ENCODE measurements around the gene DNAJC1. TPM values are rescaled to one million over a fixed set of nuclear protein-coding genes. Genes with fewer than 3 reads are reported as not detected.

DNAJC1 gene
- total and polyA plus RNA-seq, 4 donors: 21.2 to 48.1 (median 32.5) TPM

- Histone ChIP-seq H3K9me3 (ENCODE audit: control insufficient read depth in 4 of 4, low read length in 3 of 4) (peaks cover 0 to 10% (median 3%) of the 10 kb centered on the region in 4 donors), H3K36me3 (ENCODE audit: control insufficient read depth in 4 of 4, insufficient read depth in 3 of 4, low read depth in 1 of 4, low read length in 3 of 4) (peaks cover 0 to 4% (median 2%) of the 10 kb centered on the region in 4 donors), H3K27ac (ENCODE audit: low read depth in 1 of 2, low read length in 2 of 2) (no peak overlapping the region), H3K4me1 (ENCODE audit: control insufficient read depth in 4 of 4, insufficient read depth in 4 of 4, low read length in 3 of 4) (no peaks in the 10 kb centered on the region), H3K27me3 (ENCODE audit: control insufficient read depth in 4 of 4, insufficient read depth in 4 of 4, low read length in 3 of 4) (no peaks in the 10 kb centered on the region), H3K4me3 (ENCODE audit: low read depth in 1 of 3, low read length in 3 of 3) (no peak overlapping the region), H3K9ac (ENCODE audit: low read depth in 1 of 2, low read length in 2 of 2) (no peak overlapping the region)
- TF ChIP-seq HNF4G (IDR thresholded peaks at IDR 0.05) (no peak), RAD21 (IDR thresholded peaks at IDR 0.05) (no peak), TAF1 (conservative IDR thresholded peaks at IDR 0.05) (no peak), MAX (IDR thresholded peaks at IDR 0.05) (no peak), EGR1 (IDR thresholded peaks at IDR 0.05; ENCODE audit: low read depth in 2 of 2) (no peak), YY1 (IDR thresholded peaks at IDR 0.05) (no peak), RXRA (IDR thresholded peaks at IDR 0.05) (no peak), HNF4A (conservative IDR thresholded peaks at IDR 0.05) (no peak), JUND (IDR thresholded peaks at IDR 0.05) (no peak), FOXA2 (IDR thresholded peaks at IDR 0.05) (no peak), NR2F2 (IDR thresholded peaks at IDR 0.05) (no peak), FOXA1 (IDR thresholded peaks at IDR 0.05) (no peak), GABPA (IDR thresholded peaks at IDR 0.05 in 1 of 2, conservative IDR thresholded peaks at IDR 0.05 in 1 of 2) (no peak), SP1 (IDR thresholded peaks at IDR 0.05) (no peak)
- TF ChIP-seq, protein P1, sequence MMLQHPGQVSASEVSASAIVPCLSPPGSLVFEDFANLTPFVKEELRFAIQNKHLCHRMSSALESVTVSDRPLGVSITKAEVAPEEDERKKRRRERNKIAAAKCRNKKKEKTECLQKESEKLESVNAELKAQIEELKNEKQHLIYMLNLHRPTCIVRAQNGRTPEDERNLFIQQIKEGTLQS (IDR thresholded peaks at IDR 0.05): no peak
- TF ChIP-seq, protein P2, sequence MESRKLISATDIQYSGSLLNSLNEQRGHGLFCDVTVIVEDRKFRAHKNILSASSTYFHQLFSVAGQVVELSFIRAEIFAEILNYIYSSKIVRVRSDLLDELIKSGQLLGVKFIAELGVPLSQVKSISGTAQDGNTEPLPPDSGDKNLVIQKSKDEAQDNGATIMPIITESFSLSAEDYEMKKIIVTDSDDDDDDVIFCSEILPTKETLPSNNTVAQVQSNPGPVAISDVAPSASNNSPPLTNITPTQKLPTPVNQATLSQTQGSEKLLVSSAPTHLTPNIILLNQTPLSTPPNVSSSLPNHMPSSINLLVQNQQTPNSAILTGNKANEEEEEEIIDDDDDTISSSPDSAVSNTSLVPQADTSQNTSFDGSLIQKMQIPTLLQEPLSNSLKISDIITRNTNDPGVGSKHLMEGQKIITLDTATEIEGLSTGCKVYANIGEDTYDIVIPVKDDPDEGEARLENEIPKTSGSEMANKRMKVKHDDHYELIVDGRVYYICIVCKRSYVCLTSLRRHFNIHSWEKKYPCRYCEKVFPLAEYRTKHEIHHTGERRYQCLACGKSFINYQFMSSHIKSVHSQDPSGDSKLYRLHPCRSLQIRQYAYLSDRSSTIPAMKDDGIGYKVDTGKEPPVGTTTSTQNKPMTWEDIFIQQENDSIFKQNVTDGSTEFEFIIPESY (IDR thresholded peaks at IDR 0.05): no peak
- TF ChIP-seq, protein P3, sequence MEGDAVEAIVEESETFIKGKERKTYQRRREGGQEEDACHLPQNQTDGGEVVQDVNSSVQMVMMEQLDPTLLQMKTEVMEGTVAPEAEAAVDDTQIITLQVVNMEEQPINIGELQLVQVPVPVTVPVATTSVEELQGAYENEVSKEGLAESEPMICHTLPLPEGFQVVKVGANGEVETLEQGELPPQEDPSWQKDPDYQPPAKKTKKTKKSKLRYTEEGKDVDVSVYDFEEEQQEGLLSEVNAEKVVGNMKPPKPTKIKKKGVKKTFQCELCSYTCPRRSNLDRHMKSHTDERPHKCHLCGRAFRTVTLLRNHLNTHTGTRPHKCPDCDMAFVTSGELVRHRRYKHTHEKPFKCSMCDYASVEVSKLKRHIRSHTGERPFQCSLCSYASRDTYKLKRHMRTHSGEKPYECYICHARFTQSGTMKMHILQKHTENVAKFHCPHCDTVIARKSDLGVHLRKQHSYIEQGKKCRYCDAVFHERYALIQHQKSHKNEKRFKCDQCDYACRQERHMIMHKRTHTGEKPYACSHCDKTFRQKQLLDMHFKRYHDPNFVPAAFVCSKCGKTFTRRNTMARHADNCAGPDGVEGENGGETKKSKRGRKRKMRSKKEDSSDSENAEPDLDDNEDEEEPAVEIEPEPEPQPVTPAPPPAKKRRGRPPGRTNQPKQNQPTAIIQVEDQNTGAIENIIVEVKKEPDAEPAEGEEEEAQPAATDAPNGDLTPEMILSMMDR (IDR thresholded peaks at IDR 0.05; ENCODE audit: low read depth, low read length, missing input control): no peak
- TF ChIP-seq, protein P4, sequence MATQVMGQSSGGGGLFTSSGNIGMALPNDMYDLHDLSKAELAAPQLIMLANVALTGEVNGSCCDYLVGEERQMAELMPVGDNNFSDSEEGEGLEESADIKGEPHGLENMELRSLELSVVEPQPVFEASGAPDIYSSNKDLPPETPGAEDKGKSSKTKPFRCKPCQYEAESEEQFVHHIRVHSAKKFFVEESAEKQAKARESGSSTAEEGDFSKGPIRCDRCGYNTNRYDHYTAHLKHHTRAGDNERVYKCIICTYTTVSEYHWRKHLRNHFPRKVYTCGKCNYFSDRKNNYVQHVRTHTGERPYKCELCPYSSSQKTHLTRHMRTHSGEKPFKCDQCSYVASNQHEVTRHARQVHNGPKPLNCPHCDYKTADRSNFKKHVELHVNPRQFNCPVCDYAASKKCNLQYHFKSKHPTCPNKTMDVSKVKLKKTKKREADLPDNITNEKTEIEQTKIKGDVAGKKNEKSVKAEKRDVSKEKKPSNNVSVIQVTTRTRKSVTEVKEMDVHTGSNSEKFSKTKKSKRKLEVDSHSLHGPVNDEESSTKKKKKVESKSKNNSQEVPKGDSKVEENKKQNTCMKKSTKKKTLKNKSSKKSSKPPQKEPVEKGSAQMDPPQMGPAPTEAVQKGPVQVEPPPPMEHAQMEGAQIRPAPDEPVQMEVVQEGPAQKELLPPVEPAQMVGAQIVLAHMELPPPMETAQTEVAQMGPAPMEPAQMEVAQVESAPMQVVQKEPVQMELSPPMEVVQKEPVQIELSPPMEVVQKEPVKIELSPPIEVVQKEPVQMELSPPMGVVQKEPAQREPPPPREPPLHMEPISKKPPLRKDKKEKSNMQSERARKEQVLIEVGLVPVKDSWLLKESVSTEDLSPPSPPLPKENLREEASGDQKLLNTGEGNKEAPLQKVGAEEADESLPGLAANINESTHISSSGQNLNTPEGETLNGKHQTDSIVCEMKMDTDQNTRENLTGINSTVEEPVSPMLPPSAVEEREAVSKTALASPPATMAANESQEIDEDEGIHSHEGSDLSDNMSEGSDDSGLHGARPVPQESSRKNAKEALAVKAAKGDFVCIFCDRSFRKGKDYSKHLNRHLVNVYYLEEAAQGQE (IDR thresholded peaks at IDR 0.05): no peak
- no peak for DNase-seq (ENCODE audit: low spot score)
- 99% methylated on average over 1 of the region's 1 CpG for WGBS
Observed at GRCh38 chr10:21849607-21850006, 153.9 kb downstream of the DNAJC1 start.

Measured in liver (tissue), 9 donors.